Hypothalamus (tissue), 51 donors: ENCODE data around the gene NMNAT2.
"Not testable (repeated sequence)": the region's sequence is repeated elsewhere in the genome, so short reads cannot be mapped to it uniquely, and the experiment has no call there.

Experiments used
- DNase-seq, 51 donors: peaks; one replicate each; lab custom pipeline; 2025; lab: John Stamatoyannopoulos, UW

The NMNAT2 gene

DNA sequence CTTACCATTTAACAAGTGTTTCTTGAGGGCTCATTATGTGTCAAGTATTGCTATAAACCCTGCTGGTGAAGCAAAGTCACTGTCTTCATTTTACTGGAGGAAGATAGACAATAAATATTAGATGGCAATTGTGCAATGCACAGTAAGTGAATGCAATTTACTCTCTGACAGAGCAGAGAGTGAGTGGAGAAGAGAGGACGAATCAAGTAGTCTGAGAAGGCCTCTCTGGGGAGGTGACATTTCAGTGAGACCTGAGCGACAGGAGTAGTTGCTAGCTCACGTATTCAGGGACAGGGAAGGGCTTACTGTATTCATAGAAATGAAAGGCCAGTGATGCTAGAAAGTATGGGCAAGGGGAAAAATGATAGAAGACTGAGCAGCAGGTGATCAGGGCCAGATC is 1.2 kb upstream of the NMNAT2 start:
- no peak for DNase-seq

DNA sequence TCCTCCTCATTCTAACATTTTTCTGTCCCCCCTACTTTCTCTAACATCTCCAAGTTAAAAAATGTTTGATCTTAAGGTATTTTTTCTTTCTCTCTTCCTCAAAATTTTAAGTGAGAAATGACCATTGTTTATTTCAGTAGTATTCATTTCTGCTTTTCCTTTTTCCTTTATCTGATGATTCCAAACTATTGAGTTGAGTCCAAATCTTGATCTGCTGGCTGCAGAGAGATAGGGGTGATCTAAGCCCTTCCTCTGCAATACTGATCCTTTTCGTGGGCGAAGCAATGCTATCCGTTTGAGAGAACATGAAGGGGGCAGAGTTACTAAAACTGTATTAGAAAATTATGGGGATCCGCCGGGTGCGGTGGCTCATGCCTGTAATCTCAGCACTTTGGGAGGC is 516 bp upstream of the NMNAT2 start:
- no peak for DNase-seq

DNA sequence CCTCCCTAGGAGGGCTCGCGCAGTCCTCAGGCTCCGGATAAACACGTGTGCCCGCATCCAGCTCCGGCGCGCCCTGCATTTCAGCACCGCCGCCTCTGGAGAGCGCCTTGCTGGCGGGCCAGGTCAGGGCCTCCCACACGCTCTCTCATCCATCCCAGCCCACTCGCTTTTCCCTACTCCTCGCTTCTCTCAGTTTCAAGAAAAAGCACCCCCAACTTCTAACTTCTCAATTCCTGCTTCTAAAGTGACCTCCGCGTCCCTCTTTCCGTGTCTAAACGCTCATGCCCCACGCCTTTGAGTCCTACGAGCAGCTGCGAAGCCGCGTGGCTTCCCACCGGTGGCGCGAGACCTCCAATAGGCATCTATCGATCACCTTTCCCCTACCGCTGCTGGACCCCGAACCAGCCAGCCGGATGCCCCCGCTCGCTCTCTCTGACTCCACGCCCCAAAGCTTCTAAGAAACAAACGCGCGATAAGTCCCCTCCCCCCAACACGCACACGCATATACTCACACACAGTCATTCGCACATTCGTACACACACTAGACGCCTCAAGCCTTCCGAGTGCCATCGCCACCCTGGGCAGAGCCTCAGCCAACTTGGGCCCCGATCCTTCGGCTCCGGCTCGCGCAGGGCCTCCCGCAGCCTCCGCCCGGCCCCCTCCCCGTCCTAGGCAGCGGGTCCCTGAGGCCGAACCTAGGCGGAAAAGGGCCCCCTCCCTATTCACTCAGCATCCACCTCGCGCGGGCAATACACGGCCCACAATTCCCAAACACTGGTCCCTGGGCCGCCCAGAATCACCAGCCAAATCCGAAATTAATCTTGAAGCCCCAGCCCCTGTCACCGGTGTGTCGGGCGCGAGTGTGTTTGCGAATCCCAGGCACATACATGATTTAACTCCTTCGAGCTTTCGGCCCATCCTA is 1.1 kb downstream of the NMNAT2 start:
- DNase-seq: peak in 40 of 51 donors; percentile 3 to 68 (median 39)

DNA sequence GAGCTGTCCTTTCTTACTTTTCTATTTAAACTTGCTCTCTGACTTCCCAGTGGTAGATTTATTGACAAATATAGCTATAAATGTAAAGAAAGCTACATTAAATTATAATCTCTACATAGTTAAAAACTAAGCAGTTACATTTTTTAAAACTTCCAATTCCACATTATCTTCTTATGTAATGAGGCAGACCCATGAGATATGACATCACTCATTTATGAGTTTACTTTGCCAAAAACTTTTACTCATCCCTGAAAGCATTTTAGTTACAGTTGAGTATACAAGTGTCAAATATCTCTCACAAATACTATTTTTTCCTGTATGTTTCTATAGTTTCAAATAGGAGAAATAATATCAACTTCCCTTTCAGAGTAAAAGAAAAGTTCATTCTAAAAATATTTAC is 3.8 kb downstream of the NMNAT2 start:
- DNase-seq: no peak

DNA sequence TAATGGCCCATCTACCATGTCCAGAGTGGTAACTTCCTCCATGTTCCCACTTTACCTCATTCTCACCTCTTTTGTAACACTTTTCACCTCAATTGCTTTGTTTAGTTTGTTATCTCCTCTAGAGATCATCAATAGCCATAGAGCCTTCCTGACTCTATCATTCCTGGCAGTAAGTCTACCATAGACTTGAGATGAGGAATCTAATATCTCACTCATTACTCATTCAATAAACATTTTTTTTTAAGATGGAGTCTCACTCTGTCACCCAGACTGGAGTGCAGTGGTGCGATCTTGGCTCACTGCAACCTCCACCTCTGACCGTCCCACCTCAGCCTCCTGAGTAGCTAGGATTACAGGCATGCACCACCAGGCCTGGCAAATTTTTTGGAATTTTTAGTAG is 7.1 kb downstream of the NMNAT2 start:
- no peak for DNase-seq

DNA sequence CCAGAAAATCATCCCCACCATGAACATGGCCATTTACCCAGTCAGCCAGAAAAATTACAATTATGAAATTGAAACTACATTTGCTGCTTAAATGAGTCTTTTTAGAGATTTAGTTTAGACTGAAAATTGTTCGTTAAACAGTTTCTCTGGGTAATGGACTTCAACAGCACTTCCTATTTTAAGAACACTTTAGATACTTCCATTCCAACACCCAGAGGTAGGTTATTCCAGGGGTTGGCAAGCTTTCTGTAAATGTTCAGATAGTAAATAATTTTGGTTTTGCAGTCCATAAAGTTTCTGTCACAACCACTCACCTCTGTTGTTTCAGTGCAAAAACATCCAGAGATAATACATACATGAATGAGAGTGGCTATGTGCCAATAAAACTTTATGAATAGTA is 10.2 kb downstream of the NMNAT2 start:
- DNase-seq: no peak

DNA sequence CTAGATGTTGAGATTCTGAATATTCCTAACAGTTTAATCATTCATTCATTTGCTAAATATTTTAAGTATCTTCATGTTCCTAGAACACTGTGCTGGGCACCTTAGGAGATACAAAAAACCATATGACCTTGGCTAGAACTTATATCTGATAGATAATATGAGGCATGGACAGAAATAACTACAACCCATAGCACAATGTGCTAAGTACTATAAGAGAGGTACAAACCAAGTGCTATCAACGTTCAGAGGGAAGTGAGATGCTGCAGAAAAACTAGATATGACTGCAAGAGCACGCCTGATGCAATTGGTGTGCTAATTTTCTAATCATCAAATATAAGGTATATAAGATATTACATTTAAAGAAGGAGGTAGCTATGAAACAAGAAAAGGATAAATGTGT is 10.7 kb downstream of the NMNAT2 start:
- DNase-seq: no peak

DNA sequence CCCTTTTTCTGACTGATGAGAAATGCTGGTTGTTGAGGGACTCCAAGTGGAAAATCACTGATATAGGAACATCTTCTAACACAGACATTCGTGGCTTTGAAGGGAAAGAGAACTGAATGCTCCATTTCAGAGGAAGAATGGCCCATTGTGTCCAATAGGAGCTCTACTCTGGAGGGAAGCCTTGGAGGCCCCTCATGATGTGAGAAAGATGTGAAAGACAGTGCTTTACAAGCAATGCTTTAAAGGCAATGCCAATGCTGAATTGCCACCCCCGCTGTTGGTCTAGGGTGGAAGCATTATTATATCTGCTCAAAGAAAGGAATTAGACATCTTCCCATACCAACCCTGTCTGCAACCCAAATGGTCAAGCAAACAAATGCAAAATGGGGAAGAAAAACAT is 13.7 kb downstream of the NMNAT2 start:
- DNase-seq: peak in 8 of 51 donors; percentile 1 to 33 (median 3)

DNA sequence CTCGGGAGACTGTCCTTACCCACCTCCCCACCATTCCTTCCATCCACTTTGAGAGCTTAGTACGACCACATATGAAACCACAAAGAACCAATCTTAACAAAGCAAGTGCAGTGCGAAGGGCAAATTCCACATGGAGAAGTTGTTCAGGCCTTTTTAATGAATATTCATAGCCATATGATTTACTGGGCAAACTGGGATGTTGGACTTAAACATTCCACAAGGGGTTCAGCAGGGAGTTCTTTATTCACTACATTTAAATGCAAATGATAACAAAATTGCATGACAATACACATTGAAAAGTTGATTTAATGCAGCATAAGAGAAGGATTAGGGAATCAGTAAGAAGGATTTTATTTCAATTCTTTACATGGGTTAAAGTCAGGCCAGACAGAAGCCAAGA is 14.7 kb downstream of the NMNAT2 start:
- DNase-seq: no peak

DNA sequence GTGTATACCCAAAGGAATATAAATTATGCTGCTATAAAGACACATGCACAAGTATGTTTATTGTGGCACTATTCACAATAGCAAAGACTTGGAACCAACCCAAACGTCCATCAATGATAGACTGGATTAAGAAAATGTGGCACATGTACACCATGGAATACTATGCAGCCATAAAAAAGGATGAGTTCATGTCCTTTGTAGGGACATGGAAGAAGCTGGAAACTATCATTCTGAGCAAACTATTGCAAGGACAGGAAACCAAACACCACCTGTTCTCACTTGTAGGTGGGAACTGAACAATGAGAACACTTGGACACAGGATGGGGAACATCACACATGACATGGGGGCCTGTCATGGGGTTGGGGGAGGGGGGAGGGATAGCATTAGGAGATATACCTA is 16.6 kb downstream of the NMNAT2 start:
- not testable (repeated sequence) for DNase-seq

DNA sequence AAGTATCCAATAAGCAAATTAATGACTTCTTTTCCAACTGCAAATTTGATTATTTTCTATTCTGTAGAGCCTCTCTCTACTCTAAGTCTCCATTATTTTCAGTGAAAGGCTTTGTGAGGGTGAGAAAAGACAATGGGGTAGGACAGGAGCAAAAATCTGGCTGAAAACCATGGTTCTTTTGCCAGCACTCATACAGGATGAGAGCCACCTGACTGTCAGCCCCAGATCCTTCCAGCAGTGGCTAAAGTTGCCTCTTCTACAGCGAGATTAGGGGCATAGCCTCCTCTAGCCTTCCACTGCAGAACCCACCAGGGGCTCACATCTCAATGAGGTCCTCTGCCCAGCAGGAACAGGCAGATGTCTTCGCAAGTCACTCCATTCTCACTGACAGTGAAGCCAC is 23.7 kb downstream of the NMNAT2 start:
- DNase-seq: no peak

DNA sequence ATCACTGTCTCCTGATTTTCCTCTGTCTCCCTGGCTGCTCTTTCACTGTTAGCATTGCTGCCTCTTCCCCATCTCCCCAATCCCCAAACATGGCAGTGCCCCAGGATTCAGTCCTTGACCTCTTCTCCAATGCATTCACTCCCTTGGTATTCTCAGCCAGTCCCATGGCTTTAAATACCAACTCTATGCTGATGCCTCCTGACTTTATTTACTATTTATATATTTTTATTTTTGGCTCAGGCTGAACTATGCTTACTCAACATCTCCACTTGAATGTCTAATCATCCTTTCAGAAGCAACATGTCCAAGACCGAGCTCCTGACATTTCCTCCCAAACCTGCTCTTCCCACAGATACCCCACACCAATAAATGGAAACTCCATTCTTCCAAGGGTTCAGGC is 26.3 kb downstream of the NMNAT2 start:
- no peak for DNase-seq

DNA sequence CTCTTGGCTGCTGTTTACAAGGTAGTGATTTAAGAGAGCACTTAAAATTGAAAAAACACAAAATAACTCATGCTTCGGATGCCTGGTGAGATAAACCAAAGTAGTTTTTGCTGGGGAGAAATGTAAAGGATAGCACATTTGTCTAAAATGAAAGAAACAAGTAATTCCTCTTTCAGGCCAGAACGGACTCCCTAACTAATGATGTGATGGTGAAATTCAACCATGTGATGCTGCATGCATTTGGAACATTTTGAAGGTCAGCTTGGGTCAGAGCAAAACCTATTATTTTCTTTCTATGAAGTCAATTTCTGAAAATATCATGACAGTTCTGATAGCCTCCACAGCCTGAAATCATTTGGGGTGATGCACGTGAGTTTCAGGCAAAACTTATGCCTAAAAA is 27.6 kb downstream of the NMNAT2 start:
- no peak for DNase-seq

DNA sequence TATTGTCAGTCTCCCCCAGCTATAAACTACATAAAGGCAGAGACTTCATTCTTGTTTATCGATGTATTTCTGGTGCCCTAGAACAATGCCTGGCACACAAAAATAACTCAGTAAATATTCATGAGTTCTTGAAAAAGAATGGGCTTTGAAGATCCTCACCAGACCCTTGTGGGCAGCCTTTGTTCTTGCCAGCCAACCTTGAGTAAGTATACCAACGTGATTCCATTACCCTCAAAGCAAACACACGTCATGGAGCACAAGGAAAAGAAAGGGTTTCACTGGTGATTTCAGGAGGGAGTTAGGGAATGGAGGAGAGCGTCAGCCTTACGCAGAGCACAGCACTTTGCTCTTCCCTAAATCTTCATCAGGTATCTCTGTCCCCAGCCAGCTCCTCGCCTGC is 29.4 kb downstream of the NMNAT2 start:
- no peak for DNase-seq

DNA sequence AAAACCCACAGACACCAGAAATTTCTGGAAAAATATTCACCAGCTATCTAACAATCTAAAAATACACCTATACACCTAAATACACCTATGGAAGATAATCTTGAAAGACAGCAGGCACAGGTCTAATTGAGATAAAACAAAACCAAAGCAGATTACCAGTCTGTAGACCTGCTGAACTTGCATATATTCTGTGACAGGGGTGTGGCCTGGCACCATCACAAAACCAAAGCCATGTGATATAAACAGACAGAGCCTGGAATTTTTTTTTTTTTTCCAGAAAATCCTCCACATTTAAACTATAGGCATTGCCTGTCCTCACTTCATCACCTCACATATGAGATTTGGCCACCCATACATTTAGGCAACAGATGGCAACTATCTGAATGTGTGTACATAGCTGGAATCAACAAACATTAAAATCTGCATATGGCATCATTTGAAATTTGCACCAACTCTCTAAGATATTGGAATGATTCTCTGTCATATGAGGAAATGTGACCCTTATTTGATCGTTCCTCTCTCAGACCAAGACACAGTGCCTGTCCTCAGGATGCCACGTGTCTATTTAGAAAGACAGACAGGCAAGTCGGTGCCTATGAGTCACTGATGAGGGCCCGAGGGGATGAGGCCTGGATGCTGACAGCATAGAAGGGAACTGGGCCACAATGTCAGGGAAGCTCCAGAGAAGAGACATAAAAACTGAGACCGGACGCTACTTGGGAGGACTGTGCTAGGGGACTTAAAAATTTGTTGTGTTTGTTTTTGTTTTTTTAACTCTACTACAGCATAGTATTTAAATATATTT is 32.6 kb downstream of the NMNAT2 start:
- DNase-seq: no peak

DNA sequence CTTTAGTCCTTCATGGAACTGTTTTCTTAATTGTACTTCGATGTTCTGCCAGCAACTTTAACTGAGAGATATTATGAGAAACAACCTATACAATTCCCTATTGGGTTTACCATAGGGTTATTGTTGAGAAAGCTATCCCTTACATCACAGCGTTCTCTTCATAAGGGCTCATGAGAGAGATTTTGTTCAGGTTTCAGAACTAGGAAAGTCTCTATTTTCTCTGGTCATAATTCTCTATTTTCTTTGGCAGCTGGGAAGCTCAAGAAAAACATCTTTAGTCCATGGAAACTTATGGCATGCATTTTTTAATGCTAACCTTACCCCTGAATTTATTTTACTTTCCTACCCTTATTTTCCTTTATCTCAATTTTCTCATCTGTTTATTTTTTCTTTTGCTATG is 38.2 kb downstream of the NMNAT2 start:
- DNase-seq: no peak

DNA sequence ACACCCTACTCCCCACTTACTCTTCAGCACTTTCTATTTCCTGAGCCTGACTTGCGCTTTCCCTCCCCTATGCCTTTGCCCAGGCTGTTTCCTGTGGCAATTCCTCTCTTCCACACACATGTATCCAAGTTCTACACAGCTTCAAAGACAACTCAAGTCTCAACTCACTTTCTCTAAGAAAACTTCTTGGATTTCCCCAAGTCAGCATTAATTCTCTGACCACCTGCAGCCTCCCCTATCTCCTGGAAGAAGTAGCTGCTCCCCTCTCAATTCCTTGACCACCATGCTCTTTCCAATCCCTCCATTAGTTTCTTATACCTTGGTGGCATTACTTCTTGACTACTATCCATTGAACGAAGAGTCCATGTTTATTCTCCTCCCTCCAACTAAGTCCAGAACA is 42.8 kb downstream of the NMNAT2 start:
- no peak for DNase-seq

DNA sequence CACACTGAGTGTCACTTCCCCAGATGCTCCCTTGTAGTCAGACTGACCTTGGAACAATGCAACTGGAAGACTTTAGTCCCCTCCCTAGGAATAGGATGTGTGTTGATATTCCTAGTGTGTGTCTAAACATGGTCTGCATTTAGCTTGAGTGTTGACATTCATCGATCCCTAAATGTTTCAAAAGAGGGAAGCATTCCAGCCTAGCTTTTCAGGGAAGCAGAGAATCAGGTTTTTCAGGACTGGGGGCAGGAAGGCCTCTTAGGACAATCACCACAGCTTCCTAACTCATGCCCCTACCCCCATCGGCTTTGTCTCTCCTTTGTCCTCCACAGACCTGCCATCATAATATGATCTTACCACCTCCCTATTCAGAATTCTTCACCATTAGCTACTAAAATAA is 43.4 kb downstream of the NMNAT2 start:
- no peak for DNase-seq

DNA sequence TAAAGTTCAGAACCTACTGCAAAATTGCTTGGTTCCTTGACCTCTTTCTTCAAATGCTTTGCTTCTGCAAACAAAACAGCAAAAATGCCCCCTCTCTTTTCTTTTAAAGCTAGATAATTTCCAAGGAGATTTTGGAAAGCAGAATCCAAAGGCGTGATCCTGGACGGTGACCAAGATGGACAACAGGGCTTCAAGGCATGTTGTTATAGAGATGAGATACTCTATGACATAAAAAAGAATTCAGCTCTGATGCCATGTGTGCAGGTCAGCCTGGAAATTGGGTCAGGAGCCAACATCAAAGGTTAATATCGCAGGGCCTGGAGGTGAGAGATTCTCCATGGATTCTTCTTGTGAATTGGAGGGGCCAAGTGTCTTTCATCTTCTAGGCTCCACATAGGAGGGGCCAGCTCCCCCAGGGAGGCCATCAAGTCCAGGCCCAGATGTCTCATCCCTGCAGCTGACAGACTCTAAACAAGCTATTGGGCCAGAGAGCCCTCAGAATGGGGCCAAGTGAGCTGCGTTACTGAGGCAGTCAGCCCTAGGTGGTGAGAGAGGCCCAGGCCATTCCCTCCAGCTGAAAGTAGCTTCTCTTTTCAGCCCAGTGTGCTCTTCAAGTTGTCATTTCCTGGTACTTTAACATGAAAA is 45.5 kb downstream of the NMNAT2 start:
- DNase-seq: no peak

DNA sequence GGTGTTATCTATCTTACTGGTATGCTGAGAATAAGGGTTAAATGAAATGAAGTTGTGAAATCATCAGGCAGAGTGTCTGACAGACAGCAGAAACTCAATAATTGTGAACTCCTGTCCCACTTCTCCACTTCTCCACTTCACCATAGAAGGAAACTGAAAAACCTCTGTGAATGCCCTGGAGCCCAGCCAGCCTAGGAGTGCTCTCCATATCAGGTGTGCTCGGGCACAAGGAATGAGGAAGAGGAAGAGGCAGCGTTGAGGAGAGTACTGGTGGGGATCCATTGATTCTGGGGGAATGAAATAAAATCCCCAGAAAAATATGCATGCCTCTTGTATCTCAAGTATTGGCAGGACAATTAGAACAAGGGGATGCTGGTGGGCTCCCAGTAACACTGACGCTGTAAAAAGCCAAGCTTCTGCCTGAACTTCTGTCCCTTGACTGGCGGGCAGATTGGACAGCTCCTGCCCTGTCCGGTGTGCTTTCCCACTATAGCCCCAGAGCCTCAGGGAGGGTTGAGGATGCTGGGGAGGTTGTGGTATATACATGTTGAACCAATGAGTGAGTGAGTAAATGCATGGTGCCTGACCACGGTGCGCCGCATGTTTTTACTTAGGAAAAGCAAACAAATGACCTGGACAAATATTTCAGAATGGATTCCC is 47.7 kb downstream of the NMNAT2 start:
- DNase-seq: no peak
